CD4-positive, alpha-beta T cell (primary cell): ENCODE results near the gene RGS1. TPM values are rescaled to one million over a fixed set of nuclear protein-coding genes. Genes with fewer than 3 reads are reported as not detected.

Experiments used
- ATAC-seq: fragments of 200-7000 bp; cut with Tn5 transposase; one replicate; pipeline ENCODE4 v1.10.0; 2022; ENCODE audit warnings: mild to moderate bottlenecking; ENCODE audit not compliant: poor library complexity
- CTCF ChIA-PET: fragments of 350-600 bp; sonication (Branson Sonifier 250); formaldehyde crosslinking; loops from one replicate; lab custom pipeline; 2021; ENCODE audit warnings: antibody characterized with exemption, inconsistent platforms; lab: Charles Lee
- POLR2A ChIA-PET: fragments of 350-600 bp; sonication (Branson Sonifier 250); formaldehyde crosslinking; loops from one replicate; lab custom pipeline; 2021; ENCODE audit warnings: antibody characterized with exemption, inconsistent platforms; lab: Charles Lee
- DNase-seq, 14 experiments: peaks; one replicate each; pipeline ENCODE4 v3.0.0-alpha.2; 2013 to 2020; ENCODE audit warnings: mixed read lengths in 2 of 14
- H3K27ac ChIP-seq, 2 donors: one replicate each; pipeline versions ENCODE4 v1.5.1 to v1.7.0; 2013; ENCODE audit warnings: low read length in 2 of 2, low read depth in 1 of 2, mild to moderate bottlenecking in 1 of 2
- H3K27me3 ChIP-seq, 2 experiments: 1 replicate in 1 of 2; 2 replicates in 1 of 2; pipeline versions ENCODE4 v1.6.1 to v1.7.0; 2013; ENCODE audit warnings: low read length in 2 of 2, control low read depth in 1 of 2, mild to moderate bottlenecking in 1 of 2, moderate library complexity in 1 of 2; ENCODE audit not compliant: insufficient read depth in 2 of 2, control insufficient read depth in 1 of 2
- H3K36me3 ChIP-seq: one replicate; pipeline ENCODE4 v1.6.1; 2013; ENCODE audit warnings: low read length, control low read depth; ENCODE audit not compliant: insufficient read depth
- H3K4me1 ChIP-seq: one replicate; pipeline ENCODE4 v1.6.1; 2013; ENCODE audit warnings: low read length, control low read depth; ENCODE audit not compliant: insufficient read depth
- H3K4me3 ChIP-seq: one replicate; pipeline ENCODE4 v1.5.1; 2013; ENCODE audit warnings: mild to moderate bottlenecking, low read length, moderate library complexity
- H3K9me3 ChIP-seq, 2 experiments: 1 replicate in 1 of 2; 2 replicates in 1 of 2; pipeline versions ENCODE4 v1.6.1 to v1.7.0; 2013; ENCODE audit warnings: low read length in 2 of 2, mild to moderate bottlenecking in 2 of 2, control low read depth in 1 of 2, moderate library complexity in 1 of 2; ENCODE audit not compliant: control insufficient read depth in 1 of 2, insufficient read depth in 1 of 2
- H3K27ac Mint-ChIP-seq: one replicate; pipeline ENCODE4 v1.8.0; 2020; ENCODE audit warnings: mixed read lengths
- H3K27me3 Mint-ChIP-seq: one replicate; pipeline ENCODE4 v1.8.0; 2021; ENCODE audit warnings: mixed read lengths
- H3K36me3 Mint-ChIP-seq: one replicate; pipeline ENCODE4 v1.8.0; 2021; ENCODE audit warnings: low read depth, mixed read lengths
- H3K4me1 Mint-ChIP-seq: one replicate; pipeline ENCODE4 v1.8.0; 2021; ENCODE audit warnings: low read depth, mixed read lengths
- H3K4me3 Mint-ChIP-seq: one replicate; pipeline ENCODE4 v1.8.0; 2020; ENCODE audit warnings: mild to moderate bottlenecking, mixed read lengths
- H3K9me3 Mint-ChIP-seq: one replicate; pipeline ENCODE4 v1.8.0; 2020; ENCODE audit warnings: mixed read lengths
- intact Hi-C, 2 experiments: fragments of 100-400 bp; cut with DNase I in 1 of 2; cut with micrococcal nuclease in 1 of 2; formaldehyde crosslinking; loops; one replicate each; pipeline versions ENCODE4 v1.15.1 to v1.9.0; 2023 to 2025; cut with DNase I, micrococcal nuclease
- total RNA-seq, 174 experiments: library from RNA in 2 of 174; stranded (reverse) in 2 of 174; gene quantifications; one replicate each; pipeline ENCODE4 v1.2.3 and lab custom pipeline; 2021 to 2026
- TF ChIP-seq, protein P1 (sequence below): fragments of 200-600 bp; IDR thresholded peaks from one replicate; pipeline ENCODE4 v1.8.0; 2022; ENCODE audit warnings: antibody characterized with exemption, mild to moderate bottlenecking

The RGS1 gene
- total RNA-seq, 2 experiments from 2014 or later = 428 to 429 TPM

DNA sequence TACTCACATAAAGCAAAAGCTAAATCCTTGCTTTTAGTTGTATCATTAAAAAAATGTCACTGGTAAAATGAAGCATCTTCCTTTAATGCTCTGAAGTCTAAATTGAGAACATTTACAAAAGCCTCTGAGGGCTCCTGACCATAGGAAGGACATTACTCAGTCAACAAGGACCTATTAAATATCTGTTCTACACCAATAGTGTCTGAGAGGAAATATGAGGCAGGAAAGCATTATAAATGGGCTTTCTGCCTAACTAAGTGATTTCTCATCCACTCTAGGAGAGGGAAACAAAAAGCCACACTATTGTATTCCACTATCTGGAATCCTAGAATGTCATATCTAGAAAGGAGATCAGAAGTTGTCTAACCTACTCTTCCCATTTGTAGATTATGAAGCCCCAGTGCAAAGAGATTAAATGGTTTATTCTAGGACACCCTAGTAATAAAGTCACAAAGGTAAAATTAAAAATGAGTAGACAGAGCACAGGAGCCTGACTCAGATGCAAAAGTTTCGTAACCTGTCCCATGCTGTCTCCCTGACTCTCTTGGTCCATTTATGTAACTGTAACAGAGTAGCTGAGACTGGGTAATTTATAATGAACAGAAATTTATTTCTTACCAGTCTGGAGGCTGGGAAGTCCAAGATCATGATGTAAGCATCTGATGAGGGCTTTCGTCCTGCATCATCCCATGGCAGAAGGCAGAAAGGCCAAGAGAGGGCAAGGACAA is 17.6 kb downstream of the RGS1 start:
- DNase-seq = no peak
- no peak for ATAC-seq
- ChIA-PET CTCF (interaction anchor here (1.0 kb wide), 1 partner anchor 19 kb away, joined by 4 read pairs; no protein-coding TSS in a partner anchor), POLR2A (interaction anchor here (0.7 kb wide), 1 partner anchor 145 kb away, joined by 3 read pairs; no protein-coding TSS in a partner anchor)
- Histone ChIP-seq H3K36me3 (no peaks in the 10 kb centered on the region), H3K4me3 (no peak overlapping the region), H3K27me3 (no peaks in the 10 kb centered on the region), H3K4me1 (no peaks in the 10 kb centered on the region), H3K9me3 (no peaks in the 10 kb centered on the region), H3K27ac (no peak overlapping the region)
- TF ChIP-seq, protein P1, sequence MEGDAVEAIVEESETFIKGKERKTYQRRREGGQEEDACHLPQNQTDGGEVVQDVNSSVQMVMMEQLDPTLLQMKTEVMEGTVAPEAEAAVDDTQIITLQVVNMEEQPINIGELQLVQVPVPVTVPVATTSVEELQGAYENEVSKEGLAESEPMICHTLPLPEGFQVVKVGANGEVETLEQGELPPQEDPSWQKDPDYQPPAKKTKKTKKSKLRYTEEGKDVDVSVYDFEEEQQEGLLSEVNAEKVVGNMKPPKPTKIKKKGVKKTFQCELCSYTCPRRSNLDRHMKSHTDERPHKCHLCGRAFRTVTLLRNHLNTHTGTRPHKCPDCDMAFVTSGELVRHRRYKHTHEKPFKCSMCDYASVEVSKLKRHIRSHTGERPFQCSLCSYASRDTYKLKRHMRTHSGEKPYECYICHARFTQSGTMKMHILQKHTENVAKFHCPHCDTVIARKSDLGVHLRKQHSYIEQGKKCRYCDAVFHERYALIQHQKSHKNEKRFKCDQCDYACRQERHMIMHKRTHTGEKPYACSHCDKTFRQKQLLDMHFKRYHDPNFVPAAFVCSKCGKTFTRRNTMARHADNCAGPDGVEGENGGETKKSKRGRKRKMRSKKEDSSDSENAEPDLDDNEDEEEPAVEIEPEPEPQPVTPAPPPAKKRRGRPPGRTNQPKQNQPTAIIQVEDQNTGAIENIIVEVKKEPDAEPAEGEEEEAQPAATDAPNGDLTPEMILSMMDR = no peak
- intact Hi-C loops = no loop called here
- no peak overlapping the region for H3K4me3 Mint-ChIP-seq
- no peaks in the 10 kb centered on the region for H3K4me1 Mint-ChIP-seq
- H3K9me3 Mint-ChIP-seq = no peaks in the 10 kb centered on the region
- H3K36me3 Mint-ChIP-seq = no peaks in the 10 kb centered on the region
- no peak overlapping the region for H3K27ac Mint-ChIP-seq
- H3K27me3 Mint-ChIP-seq = peaks cover 4% of the 10 kb centered on the region

DNA sequence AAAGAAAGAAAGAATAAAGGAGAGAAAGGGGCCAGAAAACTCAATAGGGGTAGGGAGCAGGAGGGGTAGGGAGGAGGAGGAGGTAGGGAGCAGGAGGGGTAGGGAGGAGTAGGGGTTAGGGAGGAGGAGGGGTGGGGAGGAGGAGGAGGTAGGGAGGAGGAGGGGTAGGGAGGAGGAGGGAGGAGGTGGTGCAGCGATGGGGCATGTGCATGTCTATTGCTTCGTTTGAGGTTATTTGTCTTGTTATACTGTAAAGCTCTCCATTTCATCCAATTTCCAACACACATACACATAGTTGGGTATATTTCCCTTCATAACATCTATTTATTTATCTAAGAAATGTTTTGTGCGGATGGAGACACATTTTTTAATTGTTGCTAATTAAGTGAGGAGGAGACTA is 19.7 kb downstream of the RGS1 start:
- POLR2A ChIA-PET = no interaction called here
- Histone ChIP-seq H3K4me3 (no peak overlapping the region), H3K36me3 (no peaks in the 10 kb centered on the region), H3K27ac (no peak overlapping the region), H3K4me1 (no peaks in the 10 kb centered on the region), H3K27me3 (no peaks in the 10 kb centered on the region), H3K9me3 (no peaks in the 10 kb centered on the region)
- H3K36me3 Mint-ChIP-seq = no peaks in the 10 kb centered on the region
- H3K27me3 Mint-ChIP-seq = peaks cover 4% of the 10 kb centered on the region
- H3K27ac Mint-ChIP-seq = no peak overlapping the region
- ATAC-seq (no peak), DNase-seq (no peak)
- CTCF ChIA-PET = no interaction called here
- H3K4me3 Mint-ChIP-seq = no peak overlapping the region
- TF ChIP-seq, protein P1 = no peak
- H3K4me1 Mint-ChIP-seq = no peaks in the 10 kb centered on the region
- intact Hi-C loops = no loop called here
- no peaks in the 10 kb centered on the region for H3K9me3 Mint-ChIP-seq

DNA sequence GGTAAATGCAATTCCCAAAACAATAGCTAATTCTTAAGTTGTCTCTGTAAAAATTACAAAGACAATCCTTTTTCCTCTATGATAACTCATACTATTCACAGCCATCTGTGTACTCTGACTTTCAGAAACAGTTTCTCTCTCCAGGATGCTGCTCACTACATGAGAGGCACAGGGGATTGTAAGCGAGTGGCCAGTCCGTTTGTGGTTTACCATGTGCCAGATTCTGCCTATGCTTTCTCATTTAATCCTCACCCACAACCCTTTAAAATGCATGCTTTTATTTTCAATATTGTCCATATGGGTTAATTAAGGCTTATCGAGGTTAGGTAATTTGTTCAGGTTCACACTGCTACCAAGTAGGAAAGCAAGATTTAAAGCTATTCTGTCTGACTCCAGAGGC is 23.0 kb downstream of the RGS1 start:
- TF ChIP-seq, protein P1 = no peak
- DNase-seq (no peak), ATAC-seq (no peak)
- Histone ChIP-seq H3K36me3 (no peaks in the 10 kb centered on the region), H3K4me3 (no peak overlapping the region), H3K4me1 (no peaks in the 10 kb centered on the region), H3K27me3 (no peaks in the 10 kb centered on the region), H3K27ac (no peak overlapping the region), H3K9me3 (no peaks in the 10 kb centered on the region)
- CTCF ChIA-PET = interaction anchor here (1.2 kb wide), 1 partner anchor 11 kb away, joined by 3 read pairs; no protein-coding TSS in a partner anchor
- POLR2A ChIA-PET = interaction anchor here (1.2 kb wide), 1 partner anchor 15 kb away, joined by 3 read pairs; no protein-coding TSS in a partner anchor
- Mint-ChIP-seq H3K4me3 (no peak overlapping the region), H3K4me1 (no peaks in the 10 kb centered on the region), H3K27ac (no peak overlapping the region), H3K9me3 (no peaks in the 10 kb centered on the region), H3K36me3 (no peaks in the 10 kb centered on the region), H3K27me3 (peaks cover 4% of the 10 kb centered on the region)
- intact Hi-C loops = no loop called here
